ENCODE results near the gene ZNF660. TPM values are rescaled to one million over a fixed set of nuclear protein-coding genes. Genes with fewer than 3 reads are reported as not detected.
"Not testable (repeated sequence)": the region's sequence is repeated elsewhere in the genome, so short reads cannot be mapped to it uniquely, and the experiment has no call there.

ZNF660 gene
- total RNA-seq, result under 1 TPM; 0.32 to 0.48 TPM

DNA sequence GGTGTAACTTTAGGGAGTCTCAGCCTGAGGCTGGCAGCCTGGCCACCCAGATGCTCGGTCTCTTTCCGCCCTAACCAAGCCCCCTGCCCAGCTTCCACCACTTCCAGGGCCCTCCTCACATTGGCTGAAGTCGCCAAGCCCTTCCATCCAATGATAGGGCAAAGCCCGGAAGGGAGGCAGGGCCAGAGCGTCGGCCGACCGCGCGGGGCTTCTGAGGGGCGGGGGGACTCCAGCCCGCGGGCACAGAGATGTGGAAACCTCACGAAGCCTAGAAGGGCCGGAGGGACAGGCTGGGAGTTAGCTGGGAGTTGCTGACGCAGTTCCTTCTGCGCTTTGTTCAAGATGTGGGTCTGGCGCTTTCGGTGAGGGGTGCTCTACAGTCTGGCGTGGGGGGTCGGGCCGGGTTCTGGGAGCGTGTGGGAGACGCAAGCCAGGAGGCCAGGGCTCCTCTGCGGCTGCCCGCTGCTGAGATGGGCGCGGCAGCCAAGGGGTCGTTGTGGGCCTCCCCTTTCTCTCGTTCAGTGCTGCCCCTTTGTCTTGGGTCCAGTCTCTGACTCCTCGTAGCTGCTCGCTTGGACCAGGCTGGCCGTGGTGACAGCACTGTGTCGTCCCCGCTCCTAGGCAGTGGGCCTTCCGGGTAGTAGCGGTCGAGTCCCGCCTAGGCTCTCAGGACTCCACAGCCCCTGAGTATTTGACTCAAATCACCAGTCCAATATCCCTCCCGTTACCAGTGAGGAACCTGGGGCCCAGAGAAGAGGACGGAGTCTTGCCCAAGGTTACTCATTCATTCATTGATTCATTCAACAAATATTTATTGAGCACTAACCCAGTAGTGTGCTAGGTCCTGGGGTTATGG, at the start of gene ZNF660:
ZNF660 (plus strand) TSS at position 319 of the 856 bp plus-strand sequence. CDS start 9,230 bp downstream, outside the sequence.
- POLR2A ChIA-PET, result no interaction called here
- CTCF ChIA-PET, result no interaction called here

DNA sequence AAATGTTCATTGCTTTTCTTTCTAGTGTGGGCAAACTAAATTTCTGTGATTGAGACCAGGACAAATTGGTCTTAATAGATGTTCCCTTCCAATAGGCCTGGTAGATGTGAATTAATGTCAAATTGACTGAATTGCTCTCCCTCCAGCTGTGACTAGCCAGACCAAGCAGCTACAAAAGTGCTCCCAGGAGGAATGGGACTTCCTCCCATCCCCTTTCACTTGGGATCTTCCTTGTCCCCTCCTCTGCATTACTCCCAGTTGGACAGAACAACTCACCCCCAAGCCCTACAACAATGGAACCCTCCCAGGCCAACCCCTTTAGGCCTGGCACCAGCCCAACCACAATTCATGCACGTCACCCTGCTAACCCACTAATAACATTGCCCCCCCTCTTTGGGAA, 49.4 kb upstream of the ZNF660 start:
- CTCF ChIA-PET, result no interaction called here
- POLR2A ChIA-PET, result no interaction called here

DNA sequence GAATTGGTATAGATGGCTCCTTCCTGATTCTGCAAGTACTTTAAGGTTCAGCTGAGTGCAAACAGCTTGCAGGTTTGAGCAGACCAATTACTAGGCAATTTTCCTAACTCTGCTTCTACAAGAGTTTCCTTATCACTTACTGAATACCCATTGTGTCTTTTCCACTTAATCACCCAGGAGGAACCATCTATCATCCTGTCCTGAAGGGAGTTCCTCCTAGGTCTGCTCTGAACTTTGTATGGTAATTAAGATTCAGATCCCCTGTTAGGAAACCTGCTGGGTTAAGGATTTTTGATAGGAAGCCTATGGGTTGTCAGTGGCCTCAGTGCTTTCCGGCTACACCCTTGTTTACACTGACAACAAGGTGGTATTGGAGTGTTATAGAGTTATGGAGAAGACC, 40.0 kb upstream of the ZNF660 start:
- CTCF ChIA-PET, POLR2A ChIA-PET: not testable (repeated sequence)

DNA sequence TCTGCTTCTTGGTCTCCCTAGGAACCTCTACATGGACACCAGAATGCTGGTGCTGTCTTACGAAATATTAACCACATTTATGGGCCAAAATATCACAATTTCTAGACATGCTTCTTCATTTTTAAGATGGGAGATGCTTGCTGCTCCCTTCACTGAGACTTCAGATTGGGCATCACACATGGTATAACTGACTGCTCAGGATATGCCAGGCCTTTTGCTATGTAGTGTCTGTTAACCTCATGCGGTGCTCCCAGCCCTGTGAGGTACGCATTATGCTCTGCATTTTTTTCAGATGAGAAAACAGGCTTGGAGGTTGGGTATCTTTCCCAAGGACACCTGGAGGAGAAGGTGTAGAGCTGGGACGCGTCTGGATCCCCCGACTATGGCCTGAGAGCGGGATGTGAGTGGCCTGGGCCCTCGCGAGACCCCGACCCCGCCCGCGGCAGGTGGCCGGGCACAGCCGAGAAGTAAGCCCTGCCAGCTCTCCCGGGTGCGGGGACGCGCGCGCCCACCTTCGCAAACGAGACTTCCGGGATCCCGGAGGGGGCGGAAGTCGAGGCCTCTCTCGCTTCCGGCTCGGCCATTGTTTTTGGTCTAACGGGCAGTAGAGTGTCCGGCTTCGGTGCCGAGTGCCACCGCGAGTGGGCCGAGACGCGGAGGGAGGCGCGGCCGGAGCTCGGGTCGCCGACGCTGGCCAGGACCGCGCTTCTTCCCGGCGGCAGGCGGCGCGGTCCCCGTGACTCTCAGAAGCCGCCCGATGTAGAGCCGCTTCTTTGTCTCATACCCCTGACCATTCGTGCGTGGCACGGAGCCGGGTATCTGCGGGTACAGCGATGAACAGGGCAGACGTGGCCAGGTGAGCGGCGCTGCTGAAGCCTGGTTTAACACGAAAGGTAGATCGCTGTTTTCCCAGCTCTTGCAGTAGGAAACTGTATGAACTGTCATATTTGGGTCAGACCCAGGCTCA, 29.9 kb upstream of the ZNF660 start, which contains the start of gene ZKSCAN7:
ZKSCAN7 (plus strand) TSS at position 568 of the 967 bp plus-strand sequence. CDS start 1,855 bp downstream, outside the sequence.
- POLR2A ChIA-PET, result interaction anchor here (0.5 to 1.5 kb wide), 4 partner anchors 44 to 153 kb away, joined by 3 to 8 read pairs (median 5); partner anchors contain the start of gene ZNF197
- CTCF ChIA-PET, result interaction anchor here (1.2 kb wide), 1 partner anchor 22 kb away, joined by 4 read pairs; no protein-coding TSS in a partner anchor

DNA sequence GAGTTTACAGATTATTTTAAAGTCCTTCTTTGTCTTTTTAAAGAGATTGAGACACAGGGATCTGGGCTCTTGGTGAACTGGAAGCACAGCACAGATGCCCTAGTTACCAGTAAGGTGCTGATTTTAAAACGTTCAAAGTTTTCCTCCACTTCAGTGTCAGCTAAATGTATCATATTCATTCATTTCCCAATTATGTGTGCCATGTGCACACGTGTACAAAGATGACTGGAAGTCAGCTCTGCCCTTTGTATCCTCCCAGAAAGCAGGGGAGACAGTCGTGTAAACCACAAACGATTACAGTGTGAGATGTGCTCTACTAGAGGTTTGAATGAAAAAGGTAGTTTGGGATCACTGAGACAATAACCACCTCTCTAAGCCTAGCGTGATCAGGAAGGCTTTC, 29.0 kb upstream of the ZNF660 start:
- POLR2A ChIA-PET, result interaction anchor here (1.0 to 1.5 kb wide), 2 partner anchors 45 to 70 kb away, joined by 3 to 7 read pairs; no protein-coding TSS in a partner anchor
- CTCF ChIA-PET, result interaction anchor here (1.2 kb wide), 1 partner anchor 23 kb away, joined by 4 read pairs; no protein-coding TSS in a partner anchor

DNA sequence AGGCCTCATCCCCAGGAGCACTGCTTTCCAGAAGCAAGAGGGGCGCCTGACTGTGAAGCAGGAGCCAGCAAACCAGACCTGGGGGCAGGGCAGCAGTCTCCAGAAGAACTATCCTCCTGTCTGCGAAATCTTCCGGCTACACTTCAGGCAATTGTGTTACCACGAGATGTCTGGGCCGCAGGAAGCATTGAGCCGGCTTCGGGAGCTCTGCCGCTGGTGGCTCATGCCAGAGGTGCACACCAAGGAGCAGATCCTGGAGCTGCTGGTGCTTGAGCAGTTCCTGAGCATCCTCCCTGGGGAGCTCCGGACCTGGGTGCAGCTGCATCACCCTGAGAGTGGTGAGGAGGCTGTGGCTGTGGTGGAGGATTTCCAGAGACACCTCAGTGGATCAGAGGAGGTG, 27.7 kb upstream of the ZNF660 start:
- ChIA-PET POLR2A (no interaction called here), CTCF (no interaction called here)

DNA sequence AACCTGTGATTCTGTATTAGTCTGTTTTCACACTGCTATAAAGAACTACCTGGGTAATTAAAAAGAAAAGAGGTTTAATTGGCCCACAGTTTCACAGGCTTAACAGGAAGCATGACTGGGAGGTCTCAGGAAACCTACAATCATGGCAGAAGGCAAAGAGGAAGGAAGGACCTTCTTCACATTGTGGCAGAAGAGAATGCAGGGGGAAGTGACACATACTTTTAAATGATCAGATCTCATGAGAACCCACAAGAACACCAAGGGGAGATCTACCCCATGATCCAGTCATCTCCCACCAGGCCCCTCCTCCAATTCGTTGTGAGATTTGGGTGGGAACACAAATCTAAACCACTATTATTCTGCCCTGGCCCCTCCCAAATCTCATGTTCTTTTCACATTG, 23.7 kb upstream of the ZNF660 start:
- ChIA-PET CTCF (no interaction called here), POLR2A (no interaction called here)

DNA sequence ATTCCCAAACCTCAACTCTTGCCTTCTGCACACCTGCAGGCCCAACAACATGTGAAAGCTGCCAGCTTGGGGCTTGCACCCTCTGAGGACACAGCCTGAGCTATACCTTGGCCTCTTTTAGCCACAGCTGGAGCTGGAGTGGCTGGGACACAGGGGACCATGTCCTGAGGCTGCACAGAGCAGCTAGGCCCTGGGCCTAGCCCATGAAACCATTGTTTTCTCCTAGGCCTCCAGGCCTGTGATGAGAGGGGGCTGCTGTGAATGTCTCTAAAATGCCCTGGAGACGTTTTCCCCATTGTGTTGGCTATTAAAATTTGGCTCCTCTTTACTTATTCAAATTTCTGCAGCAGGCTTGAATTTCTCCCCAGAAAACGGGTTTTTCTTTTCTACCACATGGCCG, 22.6 kb upstream of the ZNF660 start:
- CTCF ChIA-PET, result no interaction called here
- POLR2A ChIA-PET, result no interaction called here

DNA sequence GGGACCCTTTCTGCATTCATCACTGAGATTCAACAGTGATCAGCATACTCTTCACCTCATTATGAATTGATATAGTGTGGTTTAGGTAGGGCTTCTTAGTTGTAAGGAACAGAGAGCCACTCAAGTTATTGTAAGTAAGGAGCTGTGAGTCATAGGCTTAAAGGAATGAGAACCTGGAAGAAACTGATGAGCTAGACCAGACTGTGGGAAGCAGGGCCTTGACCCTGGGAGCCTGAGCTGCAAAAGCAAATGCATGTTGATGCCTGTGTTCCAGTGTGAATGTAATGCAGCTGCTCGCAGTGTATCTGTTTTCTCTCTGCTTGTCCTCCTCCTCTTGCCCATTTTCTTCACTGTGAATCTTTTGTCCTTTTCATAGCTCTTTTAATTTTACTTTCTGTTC, 16.2 kb upstream of the ZNF660 start:
- POLR2A ChIA-PET, result no interaction called here
- CTCF ChIA-PET, result no interaction called here

DNA sequence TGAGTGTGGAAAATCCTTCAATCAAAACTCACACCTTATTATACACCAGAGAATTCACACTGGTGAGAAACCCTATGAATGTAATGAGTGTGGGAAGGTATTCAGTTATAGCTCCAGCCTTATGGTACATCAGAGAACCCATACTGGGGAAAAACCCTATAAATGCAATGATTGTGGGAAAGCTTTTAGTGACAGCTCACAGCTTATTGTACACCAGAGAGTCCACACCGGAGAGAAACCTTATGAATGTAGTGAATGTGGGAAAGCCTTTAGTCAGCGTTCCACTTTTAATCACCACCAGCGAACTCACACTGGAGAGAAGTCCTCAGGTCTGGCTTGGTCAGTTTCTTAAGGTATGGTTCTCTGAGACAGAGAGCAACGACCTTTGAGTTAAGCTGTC, 13.7 kb upstream of the ZNF660 start:
- CTCF ChIA-PET, result no interaction called here
- POLR2A ChIA-PET, result no interaction called here

DNA sequence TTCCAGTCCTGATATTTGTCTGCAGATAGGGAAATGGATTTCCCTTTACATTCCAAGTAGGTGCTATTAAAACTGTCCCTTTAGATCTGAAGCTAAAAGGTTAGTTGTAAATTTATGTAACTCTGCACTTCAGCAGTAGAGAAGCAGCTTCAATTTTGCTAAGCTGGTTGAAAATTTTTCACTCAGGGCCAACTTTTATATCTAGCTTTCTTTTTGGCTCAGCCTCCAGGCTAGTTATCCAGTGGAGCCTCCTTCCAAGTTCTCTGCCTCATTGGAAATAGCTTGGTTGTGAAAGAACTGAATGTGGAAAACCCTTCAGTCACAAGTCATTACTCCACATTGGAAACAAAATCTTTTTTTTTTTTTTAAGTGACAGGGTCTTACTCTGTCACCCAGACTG, 8.2 kb upstream of the ZNF660 start:
- POLR2A ChIA-PET, result no interaction called here
- CTCF ChIA-PET, result no interaction called here

DNA sequence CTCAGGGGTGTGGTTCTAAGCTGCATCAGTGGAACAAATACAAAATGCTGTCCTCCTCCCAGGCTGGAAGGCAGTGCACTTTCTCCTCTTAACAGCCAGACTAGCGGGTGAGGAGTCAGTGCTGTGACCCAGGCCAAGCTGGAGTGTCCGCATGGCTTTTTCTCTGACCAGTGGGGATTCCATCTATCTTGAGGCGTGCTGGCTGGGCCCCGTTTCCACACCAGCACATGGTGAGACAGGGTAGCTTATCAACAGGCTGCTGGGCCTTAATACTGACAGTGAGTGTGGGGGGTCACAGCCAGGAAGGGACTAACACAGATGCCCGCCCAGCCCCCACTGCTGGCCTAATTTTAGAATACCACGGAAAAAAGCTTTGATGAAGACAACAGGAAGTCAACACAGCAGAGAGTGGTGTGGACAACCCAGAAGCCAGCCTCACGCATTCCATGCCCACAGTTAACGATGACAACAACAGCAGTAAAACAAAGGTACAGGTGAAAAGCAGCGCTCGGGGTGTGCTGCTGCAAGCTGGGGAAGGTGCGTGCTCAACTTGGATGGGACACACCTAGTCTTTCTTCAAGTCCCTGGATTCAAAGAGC, 7.3 kb upstream of the ZNF660 start:
- CTCF ChIA-PET, POLR2A ChIA-PET: not testable (repeated sequence)

DNA sequence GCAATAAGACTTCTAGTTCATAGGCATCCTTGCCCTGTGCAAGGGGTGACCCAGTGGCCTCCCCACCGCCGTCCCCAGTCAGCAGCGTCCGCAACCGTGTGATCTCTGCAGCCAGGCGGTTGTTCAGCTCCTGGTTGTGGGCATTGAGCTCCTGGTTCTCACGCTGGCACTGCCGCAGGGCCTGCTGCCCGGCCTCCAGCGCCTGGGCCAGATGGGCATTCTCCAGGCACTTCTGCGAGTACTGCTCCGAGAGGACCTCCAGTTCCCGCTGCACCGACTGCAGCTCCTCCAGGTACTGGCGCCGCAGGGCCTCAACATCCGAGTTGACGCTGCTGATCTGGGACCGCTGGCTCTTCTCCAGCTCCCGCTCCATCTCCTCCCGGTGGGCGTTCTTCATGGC, 6.4 kb upstream of the ZNF660 start:
- POLR2A ChIA-PET, CTCF ChIA-PET: not testable (repeated sequence)

DNA sequence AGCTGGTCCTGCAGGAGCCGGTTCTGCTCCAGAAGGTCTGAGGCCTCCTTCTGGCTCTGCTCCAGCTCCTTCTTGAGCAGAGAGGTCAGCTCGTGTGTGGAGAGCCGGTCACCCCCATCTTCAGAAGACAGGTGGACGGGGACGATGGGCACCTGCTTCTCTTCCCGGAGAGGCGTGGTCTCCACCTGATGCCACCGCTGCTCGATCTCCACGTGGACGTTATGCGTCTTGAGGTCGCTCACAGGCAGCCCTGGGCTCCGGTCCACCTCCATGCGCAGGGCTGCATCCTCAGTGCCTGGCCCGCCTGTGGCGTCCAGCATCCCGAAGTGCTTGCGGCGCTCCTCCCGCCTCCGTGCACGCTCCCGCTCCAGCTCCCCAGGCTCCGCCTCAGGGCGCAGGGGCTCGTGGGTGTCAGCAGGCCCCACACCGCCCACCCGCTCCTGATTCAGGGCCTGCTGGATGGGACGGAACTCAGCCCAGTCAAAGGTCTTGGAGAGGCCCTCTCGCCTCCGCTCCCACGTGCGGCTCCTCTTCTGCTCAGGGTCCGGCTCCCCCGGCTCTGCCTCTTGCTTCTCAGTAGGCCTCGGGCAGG, 5.7 kb upstream of the ZNF660 start:
- POLR2A ChIA-PET, CTCF ChIA-PET: not testable (repeated sequence)

DNA sequence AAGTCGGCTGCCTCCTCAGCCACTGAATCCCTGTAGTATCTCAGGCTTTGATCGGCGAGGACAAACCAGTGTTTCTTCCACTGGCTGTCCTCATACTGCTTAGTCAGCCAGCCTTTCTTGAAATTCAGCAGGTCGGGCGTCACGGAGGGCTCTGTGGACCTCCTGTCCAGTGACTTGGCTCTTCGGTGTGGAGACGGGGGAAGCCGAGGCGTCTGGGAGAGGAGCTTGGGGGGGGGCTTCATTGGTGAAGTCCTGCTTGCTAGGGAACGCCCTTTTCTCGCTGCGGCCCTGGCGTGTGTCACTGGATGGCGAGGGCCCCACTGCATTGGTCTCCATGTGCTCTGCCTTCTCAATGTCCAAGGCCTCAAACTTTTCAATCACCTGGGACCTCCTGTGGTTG, 5.0 kb upstream of the ZNF660 start:
- POLR2A ChIA-PET, result not testable (repeated sequence)

DNA sequence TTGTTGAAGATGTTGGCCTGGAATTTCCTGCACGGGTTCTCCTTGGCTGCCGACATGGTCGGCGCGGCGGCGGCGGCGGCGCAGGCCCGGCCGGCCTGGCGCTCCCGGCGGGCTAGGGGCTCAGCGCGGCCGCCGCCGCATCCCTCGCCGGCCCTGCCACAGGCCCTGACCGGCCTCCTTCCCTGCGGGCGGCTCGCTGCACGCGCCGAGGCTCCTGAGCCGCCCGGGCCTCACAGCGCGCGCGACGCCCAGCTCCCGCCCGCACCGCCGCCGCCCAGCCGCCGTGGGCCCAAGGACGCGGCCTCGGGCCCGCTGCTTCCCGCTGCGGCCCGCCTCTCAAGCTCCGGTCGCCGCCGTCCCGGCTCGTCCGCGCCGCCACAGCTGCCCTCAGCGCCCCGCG, 3.8 kb upstream of the ZNF660 start:
- POLR2A ChIA-PET, CTCF ChIA-PET: not testable (repeated sequence)

More for the DNA sequence above, 5.0 kb upstream of the ZNF660 start:
- CTCF ChIA-PET, result not testable (repeated sequence)

DNA sequence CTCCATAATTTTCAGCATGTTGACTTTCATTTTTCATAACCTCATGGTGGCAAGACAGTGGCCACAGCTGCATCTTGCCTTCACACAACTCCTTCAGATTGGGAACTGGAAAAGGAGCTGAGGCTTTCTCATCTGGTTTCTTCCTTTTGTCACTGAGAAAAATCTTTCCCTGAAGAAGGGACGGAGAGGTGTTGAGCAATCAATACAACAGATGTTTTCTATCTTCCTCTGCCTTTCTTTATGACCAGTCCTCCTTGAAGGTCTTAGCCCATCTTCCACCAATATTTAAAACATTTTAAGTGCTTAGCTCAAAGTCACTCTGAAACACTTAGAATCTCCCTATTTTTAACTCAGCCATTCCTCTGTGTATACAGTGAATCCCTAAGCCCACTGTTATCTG, 11.9 kb downstream of the ZNF660 start:
- CTCF ChIA-PET, result no interaction called here
- POLR2A ChIA-PET, result no interaction called here

DNA sequence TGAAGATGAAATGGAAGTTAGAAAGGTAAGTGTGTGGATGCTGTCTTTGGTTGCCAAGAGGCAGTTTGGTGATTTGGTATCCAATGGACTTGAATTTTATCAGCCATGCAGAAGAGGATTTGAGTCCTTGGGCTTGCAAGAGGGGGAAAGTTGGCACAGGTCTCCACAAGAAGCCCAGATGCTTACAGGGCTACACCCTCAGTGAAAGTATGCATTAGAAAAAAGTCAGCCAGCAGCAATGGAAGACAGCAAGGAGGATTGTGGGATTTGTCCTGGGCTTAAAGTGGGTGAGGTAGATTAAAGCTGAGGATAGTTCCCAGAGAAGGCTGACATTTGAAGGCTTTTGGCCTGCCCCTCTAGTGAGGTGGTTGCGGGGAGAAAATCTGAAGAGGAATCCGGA, 17.0 kb downstream of the ZNF660 start:
- CTCF ChIA-PET, result no interaction called here
- POLR2A ChIA-PET, result no interaction called here

DNA sequence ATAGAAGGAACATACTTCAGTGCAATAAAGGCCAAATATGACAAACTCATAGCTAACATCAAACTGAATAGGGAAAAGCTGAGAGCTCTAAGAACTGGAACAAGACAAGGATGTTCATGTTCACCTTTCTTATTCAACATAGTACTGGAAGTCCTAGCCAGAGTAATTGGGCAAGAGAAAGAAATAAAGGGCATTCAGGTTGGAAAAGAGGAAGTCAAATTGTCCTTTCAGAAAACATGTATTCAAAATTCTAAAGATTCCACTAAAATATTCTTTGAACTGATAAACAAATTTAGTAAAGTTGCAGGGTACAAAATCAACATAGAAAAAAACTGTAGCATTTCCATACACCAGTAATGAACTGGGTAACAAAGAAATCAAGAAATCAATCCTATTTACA, 27.9 kb downstream of the ZNF660 start:
- ChIA-PET CTCF (no interaction called here), POLR2A (no interaction called here)
